ENCODE measurements around the gene ACAA2.

ACAA2 gene

DNA sequence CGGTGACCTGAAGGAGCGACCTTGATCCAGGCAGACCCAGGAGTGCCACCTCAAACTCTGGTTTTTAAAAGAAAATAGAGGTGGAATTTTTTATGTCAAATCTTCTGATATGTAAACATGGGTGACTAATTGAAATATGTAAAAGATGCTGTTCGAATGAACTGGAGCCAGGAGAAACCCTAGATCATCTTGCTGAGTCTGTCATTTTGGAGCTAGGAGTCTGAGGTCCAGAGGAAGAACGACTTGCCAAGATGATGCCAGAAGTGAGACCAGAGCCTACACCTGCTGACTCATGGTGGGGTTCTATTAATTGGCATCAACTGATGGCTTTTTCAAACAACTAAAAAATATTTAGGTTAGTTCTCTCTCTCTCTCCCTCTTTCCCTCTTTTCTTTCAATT, 74.1 kb downstream of the ACAA2 start:
- no peak for DNase-seq (ENCODE audit: low spot score)

- no peak for DNase-seq (ENCODE audit: low spot score)
Observed at GRCh38 chr18:49738721-49739120, 74.6 kb downstream of the ACAA2 start.

GRCh38 chr18:49734836-49735235, 78.5 kb downstream of the ACAA2 start:
- DNase-seq (ENCODE audit: low spot score) = no peak

- DNase-seq (ENCODE audit: low spot score) = no peak
Observed at GRCh38 chr18:49733896-49734585, 79.3 kb downstream of the ACAA2 start.

GRCh38 chr18:49733321-49733720, 80.0 kb downstream of the ACAA2 start:
- DNase-seq (ENCODE audit: low spot score) = no peak

Data from AG08396 (cell line).